ENCODE data around the gene ADAMTS14. TPM values are rescaled to one million over a fixed set of nuclear protein-coding genes. Genes with fewer than 3 reads are reported as not detected.
A peak's percentile ranks its signal among the peaks of the same experiment; 100 is the strongest.

ADAMTS14 gene
- total RNA-seq, 1 donor from 2014 or later, result 0.15 TPM

GRCh38 chr10:70780370-70780760, 108.1 kb downstream of the ADAMTS14 start:
- ATAC-seq, result no peak
- no peak for DNase-seq (ENCODE audit: low spot score)

- ATAC-seq (no peak), DNase-seq (ENCODE audit: low spot score) (no peak)
Observed at GRCh38 chr10:70780772-70781171, 108.5 kb downstream of the ADAMTS14 start.

- DNase-seq (ENCODE audit: low spot score), result no peak
- no peak for ATAC-seq
Observed at GRCh38 chr10:70781461-70782051, 109.2 kb downstream of the ADAMTS14 start.

GRCh38 chr10:70782086-70782745, 109.9 kb downstream of the ADAMTS14 start:
- ATAC-seq (no peak), DNase-seq (ENCODE audit: low spot score) (no peak)

GRCh38 chr10:70782746-70783680, 110.7 kb downstream of the ADAMTS14 start:
- DNase-seq (ENCODE audit: low spot score) (no peak), ATAC-seq (no peak)

- no peak for DNase-seq (ENCODE audit: low spot score)
- no peak for ATAC-seq
Observed at GRCh38 chr10:70784016-70784415, 111.7 kb downstream of the ADAMTS14 start.

- ATAC-seq, result no peak
- no peak for DNase-seq (ENCODE audit: low spot score)
Observed at GRCh38 chr10:70784471-70784870, 112.2 kb downstream of the ADAMTS14 start.

GRCh38 chr10:70785190-70785589, 112.9 kb downstream of the ADAMTS14 start, which contains the start of gene TBATA:
TBATA (minus strand) TSS chr10:70785377; CDS start chr10:70783379, 1,998 bp downstream.
- no peak for DNase-seq (ENCODE audit: low spot score)
- no peak for ATAC-seq

GRCh38 chr10:70786799-70787415, 114.6 kb downstream of the ADAMTS14 start:
- no peak for DNase-seq (ENCODE audit: low spot score)
- ATAC-seq, result no peak

GRCh38 chr10:70791386-70792039, 119.2 kb downstream of the ADAMTS14 start:
- no peak for ATAC-seq
- no peak for DNase-seq (ENCODE audit: low spot score)

GRCh38 chr10:70795613-70796012, 123.3 kb downstream of the ADAMTS14 start:
- no peak for DNase-seq (ENCODE audit: low spot score)
- no peak for ATAC-seq

GRCh38 chr10:70797840-70798239, 125.5 kb downstream of the ADAMTS14 start:
- ATAC-seq (no peak), DNase-seq (ENCODE audit: low spot score) (no peak)

GRCh38 chr10:70799124-70799523, 126.8 kb downstream of the ADAMTS14 start:
- no peak for ATAC-seq
- no peak for DNase-seq (ENCODE audit: low spot score)

- no peak for DNase-seq (ENCODE audit: low spot score)
- no peak for ATAC-seq
Observed at GRCh38 chr10:70801854-70802253, 129.5 kb downstream of the ADAMTS14 start.

GRCh38 chr10:70803775-70804420, 131.6 kb downstream of the ADAMTS14 start:
- DNase-seq (ENCODE audit: low spot score) (no peak), ATAC-seq (no peak)

- no peak for DNase-seq (ENCODE audit: low spot score)
Observed at GRCh38 chr10:70804421-70804808, 132.1 kb downstream of the ADAMTS14 start.

GRCh38 chr10:70805619-70806215, 133.4 kb downstream of the ADAMTS14 start:
- no peak for DNase-seq (ENCODE audit: low spot score)
- ATAC-seq, result peak; percentile 48

More at GRCh38 chr10:70804421-70804808, 132.1 kb downstream of the ADAMTS14 start:
- no peak for ATAC-seq

- ATAC-seq (no peak), DNase-seq (ENCODE audit: low spot score) (no peak)
Observed at GRCh38 chr10:70806841-70807240, 134.5 kb downstream of the ADAMTS14 start.

- DNase-seq (ENCODE audit: low spot score) (no peak), ATAC-seq (no peak)
Observed at GRCh38 chr10:70807556-70807955, 135.2 kb downstream of the ADAMTS14 start.
